H9 (cell line): ENCODE results near the gene PDZK1IP1. TPM values are rescaled to one million over a fixed set of nuclear protein-coding genes. Genes with fewer than 3 reads are reported as not detected.

Experiments
- DNase-seq: peaks from one replicate; pipeline ENCODE4 v3.0.0-alpha.2; 2017
- H2AFZ ChIP-seq: one replicate; pipeline ENCODE4 v1.6.1; 2013; ENCODE audit warnings: mild to moderate bottlenecking, low read length, control low read depth, moderate library complexity
- H2AK5ac ChIP-seq: 2 replicates; pipeline ENCODE4 v1.6.1; 2013; ENCODE audit warnings: low read length, control low read depth, mixed read lengths; ENCODE audit not compliant: insufficient read length
- H2BK120ac ChIP-seq: one replicate; pipeline ENCODE4 v1.6.1; 2013; ENCODE audit warnings: low read depth, mild to moderate bottlenecking, low read length, control low read depth, inconsistent platforms; ENCODE audit not compliant: poor library complexity, severe bottlenecking
- H2BK12ac ChIP-seq: 2 replicates; pipeline ENCODE4 v1.6.1; 2013; ENCODE audit warnings: low read length, control low read depth, mixed read lengths, low read depth; ENCODE audit not compliant: insufficient read length
- H2BK15ac ChIP-seq: 2 replicates; pipeline ENCODE4 v1.6.1; 2013; ENCODE audit warnings: low read depth, low read length, control low read depth
- H2BK20ac ChIP-seq: one replicate; pipeline ENCODE4 v1.6.1; 2013; ENCODE audit warnings: low read depth, mild to moderate bottlenecking, low read length, control low read depth, inconsistent platforms; ENCODE audit not compliant: poor library complexity, severe bottlenecking
- H2BK5ac ChIP-seq: 2 replicates; pipeline ENCODE4 v1.6.1; 2013; ENCODE audit warnings: low read length, control low read depth, mixed read lengths; ENCODE audit not compliant: insufficient read length
- H3K14ac ChIP-seq: 2 replicates; pipeline ENCODE4 v1.6.1; 2013; ENCODE audit warnings: low read length, control low read depth; ENCODE audit not compliant: insufficient read depth
- H3K18ac ChIP-seq: 2 replicates; pipeline ENCODE4 v1.6.1; 2013; ENCODE audit warnings: low read depth, mild to moderate bottlenecking, mixed read lengths, low read length, control low read depth; ENCODE audit not compliant: insufficient read length
- H3K23ac ChIP-seq: 2 replicates; pipeline ENCODE4 v1.6.1; 2013; ENCODE audit warnings: low read length, control low read depth, mixed read lengths, low read depth; ENCODE audit not compliant: insufficient read length
- H3K23me2 ChIP-seq: 2 replicates; pipeline ENCODE4 v1.6.1; 2013; ENCODE audit warnings: low read depth, mild to moderate bottlenecking, mixed read lengths, low read length, control low read depth; ENCODE audit not compliant: insufficient read length, poor library complexity, severe bottlenecking
- H3K27ac ChIP-seq: 2 replicates; pipeline ENCODE4 v1.5.1; 2013; ENCODE audit warnings: low read length, control low read depth, mixed read lengths, low read depth; ENCODE audit not compliant: insufficient read length
- H3K27me3 ChIP-seq: 2 replicates; pipeline ENCODE4 v1.6.1; 2013; ENCODE audit warnings: low read length, control low read depth, inconsistent platforms; ENCODE audit not compliant: insufficient read depth
- H3K4ac ChIP-seq: 2 replicates; pipeline ENCODE4 v1.6.1; 2013; ENCODE audit warnings: low read depth, mild to moderate bottlenecking, control low read depth, inconsistent platforms, low read length, moderate library complexity
- H3K4me1 ChIP-seq: 2 replicates; pipeline ENCODE4 v1.6.1; 2013; ENCODE audit warnings: low read length, control low read depth, inconsistent platforms; ENCODE audit not compliant: insufficient read depth
- H3K4me2 ChIP-seq: 2 replicates; pipeline ENCODE4 v1.6.1; 2013; ENCODE audit warnings: low read length, control low read depth, mixed read lengths; ENCODE audit not compliant: insufficient read length, insufficient read depth
- H3K56ac ChIP-seq: 2 replicates; pipeline ENCODE4 v1.6.1; 2013; ENCODE audit warnings: low read depth, mild to moderate bottlenecking, mixed read lengths, low read length, control low read depth; ENCODE audit not compliant: insufficient read length
- H3K79me1 ChIP-seq: 2 replicates; pipeline ENCODE4 v1.6.1; 2013; ENCODE audit warnings: low read depth, mild to moderate bottlenecking, moderate library complexity, low read length, control low read depth, inconsistent platforms; ENCODE audit not compliant: insufficient read depth, poor library complexity, severe bottlenecking
- H3K79me2 ChIP-seq: 2 replicates; pipeline ENCODE4 v1.6.1; 2013; ENCODE audit warnings: low read length, control low read depth, inconsistent platforms; ENCODE audit not compliant: insufficient read depth
- H3K9ac ChIP-seq: 2 replicates; pipeline ENCODE4 v1.6.1; 2013; ENCODE audit warnings: low read length, control low read depth, mixed read lengths; ENCODE audit not compliant: insufficient read length; ENCODE audit errors: extremely low read depth
- H3K9me3 ChIP-seq: one replicate; pipeline ENCODE4 v1.6.1; 2013; ENCODE audit warnings: low read depth, low read length, inconsistent platforms; ENCODE audit not compliant: control insufficient read depth
- H3T11ph ChIP-seq: one replicate; pipeline ENCODE4 v1.6.1; 2013; ENCODE audit warnings: mild to moderate bottlenecking, low read length, control low read depth, inconsistent platforms
- H4K20me1 ChIP-seq: one replicate; pipeline ENCODE4 v1.6.1; 2013; ENCODE audit not compliant: control insufficient read depth, insufficient read length, insufficient read depth
- H4K5ac ChIP-seq: 2 replicates; pipeline ENCODE4 v1.6.1; 2013; ENCODE audit warnings: low read depth, mild to moderate bottlenecking, mixed read lengths, low read length, control low read depth; ENCODE audit not compliant: insufficient read length
- H4K8ac ChIP-seq: replicated peaks from 2 replicates; pipeline ENCODE4 v1.6.1; 2013; ENCODE audit warnings: low read length, control low read depth, mixed read lengths, low read depth; ENCODE audit not compliant: insufficient read length
- H4K91ac ChIP-seq: 2 replicates; pipeline ENCODE4 v1.6.1; 2013; ENCODE audit warnings: low read depth, mild to moderate bottlenecking, moderate library complexity, mixed read lengths, low read length, control low read depth; ENCODE audit not compliant: insufficient read length
- H3K27ac Mint-ChIP-seq, 3 experiments: 2 replicates in 2 of 3; 3 replicates in 1 of 3; pipeline ENCODE4 v1.8.0; 2020 to 2021; ENCODE audit warnings: mixed read lengths in 3 of 3, mild to moderate bottlenecking in 1 of 3, moderate library complexity in 1 of 3
- H3K27me3 Mint-ChIP-seq: 2 replicates; pipeline ENCODE4 v1.8.0; 2021; ENCODE audit warnings: low read depth, mild to moderate bottlenecking, moderate library complexity, mixed read lengths
- H3K36me3 Mint-ChIP-seq, 3 experiments: 2 replicates in 2 of 3; 3 replicates in 1 of 3; pipeline ENCODE4 v1.8.0; 2020 to 2021; ENCODE audit warnings: low read depth in 3 of 3, mixed read lengths in 3 of 3; ENCODE audit not compliant: insufficient read depth in 1 of 3
- H3K4me1 Mint-ChIP-seq, 2 experiments: 2 replicates each; pipeline ENCODE4 v1.8.0; 2020; ENCODE audit warnings: mixed read lengths in 2 of 2
- H3K4me3 Mint-ChIP-seq, 2 experiments: 2 replicates in 1 of 2; 3 replicates in 1 of 2; pipeline ENCODE4 v1.8.0; 2020 to 2021; ENCODE audit warnings: mild to moderate bottlenecking in 2 of 2, mixed read lengths in 2 of 2, moderate library complexity in 1 of 2
- H3K9me3 Mint-ChIP-seq, 2 experiments: 2 replicates in 1 of 2; 3 replicates in 1 of 2; pipeline ENCODE4 v1.8.0; 2020; ENCODE audit warnings: mild to moderate bottlenecking in 2 of 2, mixed read lengths in 2 of 2, moderate library complexity in 1 of 2
- WGBS: extraction: QIAGEN DNeasy Blood & Tissue Kit; methylation state at CpG from one replicate; pipeline ENCODE4 v1.1.7; 2013; ENCODE audit warnings: missing lambda C conversion rate, low lambda C conversion rate, mixed read lengths; ENCODE audit not compliant: insufficient read length; ENCODE audit errors: extremely low coverage; 5-methylcytosine and 5-hydroxymethylcytosine counted together
- total RNA-seq: library from RNA; stranded (reverse); gene quantifications from 2 replicates; pipeline ENCODE4 v1.2.1, GENCODE V29; 2021
- TF ChIP-seq, protein P1 (sequence below): fragments of 200-600 bp; sonication (generic); conservative IDR thresholded peaks from 3 replicates; pipeline ENCODE4 v1.8.0; 2021; ENCODE audit warnings: antibody characterized with exemption, mild to moderate bottlenecking

The PDZK1IP1 gene
- total RNA-seq, 1 experiment from 2014 or later = not detected

DNA sequence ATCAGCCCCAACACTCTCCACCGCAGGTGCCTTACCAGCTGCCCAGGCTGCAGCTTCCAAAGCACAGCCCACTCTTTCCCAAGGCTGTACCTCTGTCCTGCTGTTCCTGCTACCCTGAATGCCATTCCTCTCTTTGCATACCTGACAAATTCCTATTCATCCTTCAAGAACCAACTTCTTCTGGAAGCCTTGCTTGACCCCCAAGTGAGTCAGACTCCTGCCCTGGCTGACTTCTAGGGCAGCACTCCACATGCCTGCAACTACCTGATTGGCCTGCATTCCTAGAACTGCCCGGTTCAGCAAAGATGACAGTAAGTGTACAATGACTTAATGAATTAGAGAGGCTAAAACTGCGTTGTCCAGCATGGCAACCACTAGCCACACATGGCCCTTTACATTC lies 20.8 kb upstream of the PDZK1IP1 start:
- Histone ChIP-seq H3K4me1 (peaks cover 2% of the 10 kb centered on the region; the same call in 1 of the 2 replicates), H4K91ac (no peak overlapping the region), H4K5ac (no peak overlapping the region), H2AK5ac (no peak overlapping the region), H4K20me1 (no peaks in the 10 kb centered on the region), H3K4ac (no peak overlapping the region), H3K23ac (no peak overlapping the region), H2BK15ac (no peak overlapping the region), H3K9me3 (no peaks in the 10 kb centered on the region), H2BK20ac (no peak overlapping the region), H3K79me2 (no peaks in the 10 kb centered on the region), H3K79me1 (no peaks in the 10 kb centered on the region), H3T11ph (no peak overlapping the region), H3K14ac (no peak overlapping the region), H2BK120ac (no peak overlapping the region), H3K56ac (no peak overlapping the region), H3K27me3 (no peaks in the 10 kb centered on the region; the same call in 1 of the 2 replicates), H2AFZ (no peak overlapping the region), H3K4me2 (no peak overlapping the region), H3K18ac (no peak overlapping the region), H3K27ac (no peak overlapping the region), H4K8ac (no peak overlapping the region), H3K9ac (no peak overlapping the region), H2BK5ac (no peak overlapping the region), H3K23me2 (no peaks in the 10 kb centered on the region), H2BK12ac (no peak overlapping the region)
- WGBS = no CpG with 5 or more reads among the region's 3 CpGs
- Mint-ChIP-seq H3K27me3 (peaks cover 54% of the 10 kb centered on the region), H3K4me1 (peaks cover 33 to 35% of the 10 kb centered on the region in 2 experiments), H3K9me3 (peaks cover 4 to 7% of the 10 kb centered on the region in 2 experiments; a peak in 3 of 5 replicates), H3K4me3 (peak overlapping the region in 1 of 2 experiments; percentile 49; a peak in 1 of 5 replicates), H3K36me3 (no peaks in the 10 kb centered on the region; a peak in 1 of 7 replicates), H3K27ac (no peak overlapping the region; a peak in 1 of 7 replicates)
- TF ChIP-seq, protein P1, sequence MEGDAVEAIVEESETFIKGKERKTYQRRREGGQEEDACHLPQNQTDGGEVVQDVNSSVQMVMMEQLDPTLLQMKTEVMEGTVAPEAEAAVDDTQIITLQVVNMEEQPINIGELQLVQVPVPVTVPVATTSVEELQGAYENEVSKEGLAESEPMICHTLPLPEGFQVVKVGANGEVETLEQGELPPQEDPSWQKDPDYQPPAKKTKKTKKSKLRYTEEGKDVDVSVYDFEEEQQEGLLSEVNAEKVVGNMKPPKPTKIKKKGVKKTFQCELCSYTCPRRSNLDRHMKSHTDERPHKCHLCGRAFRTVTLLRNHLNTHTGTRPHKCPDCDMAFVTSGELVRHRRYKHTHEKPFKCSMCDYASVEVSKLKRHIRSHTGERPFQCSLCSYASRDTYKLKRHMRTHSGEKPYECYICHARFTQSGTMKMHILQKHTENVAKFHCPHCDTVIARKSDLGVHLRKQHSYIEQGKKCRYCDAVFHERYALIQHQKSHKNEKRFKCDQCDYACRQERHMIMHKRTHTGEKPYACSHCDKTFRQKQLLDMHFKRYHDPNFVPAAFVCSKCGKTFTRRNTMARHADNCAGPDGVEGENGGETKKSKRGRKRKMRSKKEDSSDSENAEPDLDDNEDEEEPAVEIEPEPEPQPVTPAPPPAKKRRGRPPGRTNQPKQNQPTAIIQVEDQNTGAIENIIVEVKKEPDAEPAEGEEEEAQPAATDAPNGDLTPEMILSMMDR = no peak
- DNase-seq = no peak
